PC-9 (cell line): ENCODE results near the gene COPS2. TPM values are rescaled to one million over a fixed set of nuclear protein-coding genes. Genes with fewer than 3 reads are reported as not detected.

Experiments used
- BruUV-seq: library from RNA; stranded (reverse); fragments of 400-500 nt; replicated peaks from 2 replicates; lab custom pipeline; 2021; lab: Mats Ljungman, UMichigan
- CTCF ChIA-PET: fragments of 300-600 bp; sonication (Branson Sonifier 250); formaldehyde crosslinking; loops from one replicate; lab custom pipeline; 2022; ENCODE audit warnings: antibody characterized with exemption; lab: Charles Lee
- POLR2A ChIA-PET: fragments of 300-600 bp; sonication (Branson Sonifier 250); formaldehyde crosslinking; loops from one replicate; lab custom pipeline; 2022; ENCODE audit warnings: antibody characterized with exemption; ENCODE audit not compliant: unreplicated experiment; lab: Charles Lee
- DNase-seq, 2 experiments: peaks; one replicate each; pipeline versions ENCODE4 v3.0.0 to v3.0.0-alpha.2; 2015 to 2022; ENCODE audit warnings: mixed read lengths in 1 of 2
- H2AFZ ChIP-seq: fragments of 200-600 bp; sonication (generic); 2 replicates; pipeline ENCODE4 v1.8.1; 2017; ENCODE audit warnings: antibody characterized with exemption
- H3F3A ChIP-seq: fragments of 200-600 bp; sonication (generic); 2 replicates; pipeline ENCODE4 v1.8.1; 2017; ENCODE audit warnings: antibody characterized with exemption, mild to moderate bottlenecking, low read depth; ENCODE audit not compliant: insufficient read depth
- H3K27ac ChIP-seq: fragments of 200-600 bp; sonication (generic); 2 replicates; pipeline ENCODE4 v1.6.1; 2016; ENCODE audit warnings: mixed run types
- H3K27me3 ChIP-seq: fragments of 200-600 bp; sonication (generic); 2 replicates; pipeline ENCODE4 v1.6.1; 2016; ENCODE audit warnings: low read depth, mixed run types; ENCODE audit not compliant: insufficient read depth
- H3K36me3 ChIP-seq: fragments of 200-600 bp; sonication (generic); 2 replicates; pipeline ENCODE4 v1.6.1; 2016; ENCODE audit warnings: low read depth, mixed run types
- H3K4me1 ChIP-seq: fragments of 200-600 bp; sonication (generic); replicated peaks from 2 replicates; pipeline ENCODE4 v1.6.1; 2016; ENCODE audit warnings: mixed run types; ENCODE audit not compliant: insufficient read depth
- H3K4me2 ChIP-seq: fragments of 200-600 bp; sonication (generic); 2 replicates; pipeline ENCODE4 v1.6.1; 2017; ENCODE audit warnings: mixed run types
- H3K4me3 ChIP-seq: fragments of 200-600 bp; sonication (generic); 2 replicates; pipeline ENCODE4 v1.6.1; 2016; ENCODE audit warnings: mixed run types
- H3K79me2 ChIP-seq: fragments of 200-600 bp; sonication (generic); 2 replicates; pipeline ENCODE4 v1.6.1; 2017; ENCODE audit warnings: low read depth, mixed run types
- H3K9me2 ChIP-seq: fragments of 200-600 bp; sonication (generic); 2 replicates; pipeline ENCODE4 v1.8.1; 2017; ENCODE audit warnings: mild to moderate bottlenecking; ENCODE audit not compliant: insufficient read depth
- H3K9me3 ChIP-seq: fragments of 200-600 bp; sonication (generic); 2 replicates; pipeline ENCODE4 v1.8.1; 2016; ENCODE audit warnings: low read depth; ENCODE audit not compliant: insufficient read depth
- H4K20me1 ChIP-seq: fragments of 200-600 bp; sonication (generic); 2 replicates; pipeline ENCODE4 v1.8.1; 2017; ENCODE audit not compliant: insufficient read depth
- EZH2 ChIP-seq: fragments of 200-600 bp; sonication (generic); IDR thresholded peaks from 2 replicates; pipeline ENCODE4 v1.8.0; 2017; ENCODE audit warnings: antibody characterized with exemption, low read depth
- intact Hi-C: fragments of 100-400 bp; cut with micrococcal nuclease; formaldehyde crosslinking; loops from one replicate; pipeline ENCODE4 v1.10.0; 2022; ENCODE audit not compliant: unreplicated experiment
- total RNA-seq: library from RNA; stranded (reverse); gene quantifications from 2 replicates; pipeline ENCODE4 v1.2.3, GENCODE V29; 2021
- TF ChIP-seq, protein P1 (sequence below): fragments of 200-600 bp; sonication (generic); conservative IDR thresholded peaks from 2 replicates; pipeline ENCODE4 v1.6.1; 2017; ENCODE audit warnings: mixed run types, antibody characterized with exemption, mild to moderate bottlenecking, moderate library complexity

COPS2 gene
- total RNA-seq, 1 experiment from 2014 or later, result 71.8 TPM

DNA sequence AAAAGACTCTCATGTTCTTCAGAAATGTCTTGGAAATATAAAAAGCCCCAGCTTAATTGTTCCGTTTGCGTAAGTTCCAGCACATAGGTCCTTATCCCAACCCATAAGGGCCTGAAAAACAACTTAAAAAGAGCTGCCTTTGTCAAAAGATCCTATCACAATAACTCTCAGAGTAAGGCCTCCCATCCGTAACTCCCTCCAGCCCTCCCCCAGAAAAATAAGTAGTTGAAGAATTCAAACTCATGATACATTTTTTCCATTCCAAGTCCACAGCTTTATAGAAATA, 71.2 kb downstream of the COPS2 start:
- no peaks in the 10 kb centered on the region for H3K9me3 ChIP-seq
- BruUV-seq, result no TSS peak
- no peak overlapping the region for H3K4me2 ChIP-seq
- no peak overlapping the region for H2AFZ ChIP-seq
- intact Hi-C loops, result no loop called here
- no peak for DNase-seq
- CTCF ChIA-PET, result no interaction called here
- H3K79me2 ChIP-seq, result no peaks in the 10 kb centered on the region
- no peaks in the 10 kb centered on the region for H3K9me2 ChIP-seq
- H3K36me3 ChIP-seq, result no peaks in the 10 kb centered on the region
- H3K27ac ChIP-seq, result no peak overlapping the region
- H3F3A ChIP-seq, result no peaks in the 10 kb centered on the region
- no peak overlapping the region for H3K4me3 ChIP-seq
- H3K4me1 ChIP-seq, result no peaks in the 10 kb centered on the region
- H4K20me1 ChIP-seq, result no peaks in the 10 kb centered on the region
- no peak for TF ChIP-seq EZH2
- TF ChIP-seq, protein P1, sequence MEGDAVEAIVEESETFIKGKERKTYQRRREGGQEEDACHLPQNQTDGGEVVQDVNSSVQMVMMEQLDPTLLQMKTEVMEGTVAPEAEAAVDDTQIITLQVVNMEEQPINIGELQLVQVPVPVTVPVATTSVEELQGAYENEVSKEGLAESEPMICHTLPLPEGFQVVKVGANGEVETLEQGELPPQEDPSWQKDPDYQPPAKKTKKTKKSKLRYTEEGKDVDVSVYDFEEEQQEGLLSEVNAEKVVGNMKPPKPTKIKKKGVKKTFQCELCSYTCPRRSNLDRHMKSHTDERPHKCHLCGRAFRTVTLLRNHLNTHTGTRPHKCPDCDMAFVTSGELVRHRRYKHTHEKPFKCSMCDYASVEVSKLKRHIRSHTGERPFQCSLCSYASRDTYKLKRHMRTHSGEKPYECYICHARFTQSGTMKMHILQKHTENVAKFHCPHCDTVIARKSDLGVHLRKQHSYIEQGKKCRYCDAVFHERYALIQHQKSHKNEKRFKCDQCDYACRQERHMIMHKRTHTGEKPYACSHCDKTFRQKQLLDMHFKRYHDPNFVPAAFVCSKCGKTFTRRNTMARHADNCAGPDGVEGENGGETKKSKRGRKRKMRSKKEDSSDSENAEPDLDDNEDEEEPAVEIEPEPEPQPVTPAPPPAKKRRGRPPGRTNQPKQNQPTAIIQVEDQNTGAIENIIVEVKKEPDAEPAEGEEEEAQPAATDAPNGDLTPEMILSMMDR, result no peak
- POLR2A ChIA-PET, result no interaction called here
- H3K27me3 ChIP-seq, result no peaks in the 10 kb centered on the region

- TF ChIP-seq EZH2, result no peak
- TF ChIP-seq, protein P1, result no peak
- intact Hi-C loops, result no loop called here
- Histone ChIP-seq H3K4me3 (no peak overlapping the region), H3K36me3 (no peaks in the 10 kb centered on the region), H2AFZ (no peak overlapping the region), H3K27ac (no peak overlapping the region), H3K9me3 (no peaks in the 10 kb centered on the region), H4K20me1 (no peaks in the 10 kb centered on the region), H3K9me2 (no peaks in the 10 kb centered on the region), H3K4me1 (no peaks in the 10 kb centered on the region), H3K4me2 (no peak overlapping the region), H3K79me2 (no peaks in the 10 kb centered on the region), H3K27me3 (no peaks in the 10 kb centered on the region), H3F3A (no peaks in the 10 kb centered on the region)
- CTCF ChIA-PET, result no interaction called here
- BruUV-seq, result no TSS peak
- POLR2A ChIA-PET, result no interaction called here
- no peak for DNase-seq
Observed at GRCh38 chr15:49083401-49084284, 71.8 kb downstream of the COPS2 start.

DNA sequence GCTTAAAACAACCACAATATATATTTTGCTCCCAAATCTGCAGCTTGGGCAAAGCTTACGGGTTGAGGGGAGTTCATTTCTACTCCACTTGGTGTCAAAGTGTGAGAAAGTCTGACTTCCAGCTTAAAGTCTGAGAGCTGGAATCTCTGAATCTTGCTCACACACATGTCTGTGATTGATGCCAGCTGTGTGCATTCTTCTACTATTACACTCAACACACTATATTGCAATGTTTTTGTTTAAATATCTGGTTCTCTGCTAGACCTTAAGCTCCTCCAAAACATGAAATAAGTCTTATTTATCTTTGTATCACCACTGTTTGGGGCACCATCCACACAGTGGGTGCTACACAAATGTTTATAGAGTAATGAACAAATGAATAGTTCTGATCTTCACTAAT, 72.4 kb downstream of the COPS2 start:
- no peak overlapping the region for H3K27ac ChIP-seq
- no peaks in the 10 kb centered on the region for H4K20me1 ChIP-seq
- no peaks in the 10 kb centered on the region for H3K9me3 ChIP-seq
- H3K4me2 ChIP-seq, result no peak overlapping the region
- H3K36me3 ChIP-seq, result no peaks in the 10 kb centered on the region
- BruUV-seq, result no TSS peak
- no peaks in the 10 kb centered on the region for H3K27me3 ChIP-seq
- ChIA-PET CTCF (no interaction called here), POLR2A (no interaction called here)
- H3K4me3 ChIP-seq, result no peak overlapping the region
- intact Hi-C loops, result no loop called here
- DNase-seq, result no peak
- no peak for TF ChIP-seq EZH2
- TF ChIP-seq, protein P1, result no peak
- H2AFZ ChIP-seq, result no peak overlapping the region
- no peaks in the 10 kb centered on the region for H3K9me2 ChIP-seq
- no peaks in the 10 kb centered on the region for H3F3A ChIP-seq
- H3K4me1 ChIP-seq, result no peaks in the 10 kb centered on the region
- no peaks in the 10 kb centered on the region for H3K79me2 ChIP-seq
